Kasumi-1 (cell line): Measurements from ENCODE around the gene INTS3.
"Not testable (repeated sequence)": the region's sequence is repeated elsewhere in the genome, so short reads cannot be mapped to it uniquely, and the experiment has no call there.

Source experiments
- DNase-seq, 2 experiments: peaks; one replicate each; lab custom pipeline; 2025; lab: John Stamatoyannopoulos, UW

Gene INTS3

GRCh38 chr1:153705484-153705883, 22.4 kb upstream of the INTS3 start:
- DNase-seq: no peak

GRCh38 chr1:153711026-153711425, 16.8 kb upstream of the INTS3 start:
- DNase-seq: no peak

GRCh38 chr1:153716211-153716610, 11.6 kb upstream of the INTS3 start:
- DNase-seq: not testable (repeated sequence)

GRCh38 chr1:153717330-153717729, 10.5 kb upstream of the INTS3 start:
- DNase-seq: no peak

GRCh38 chr1:153723687-153724086, 4.2 kb upstream of the INTS3 start:
- DNase-seq: no peak

GRCh38 chr1:153724634-153725033, 3.2 kb upstream of the INTS3 start:
- not testable (repeated sequence) for DNase-seq

GRCh38 chr1:153728305-153729066, 636 bp downstream of the INTS3 start:
- peak; percentile 29 to 50 for DNase-seq

- no peak for DNase-seq
These were observed 2.7 kb downstream of the INTS3 start for GRCh38 chr1:153730468-153730988.

- DNase-seq: no peak
These were observed 6.1 kb downstream of the INTS3 start for GRCh38 chr1:153733970-153734369.

GRCh38 chr1:153734396-153735089, 6.7 kb downstream of the INTS3 start:
- DNase-seq: no peak

- no peak for DNase-seq
These were observed 7.2 kb downstream of the INTS3 start for GRCh38 chr1:153735090-153735420.

GRCh38 chr1:153741986-153742385, 14.1 kb downstream of the INTS3 start:
- DNase-seq: no peak

GRCh38 chr1:153742411-153743142, 14.7 kb downstream of the INTS3 start:
- DNase-seq: peak; percentile 35 to 42

GRCh38 chr1:153745417-153745816, 17.6 kb downstream of the INTS3 start:
- no peak for DNase-seq

- no peak for DNase-seq
These were observed 18.3 kb downstream of the INTS3 start for GRCh38 chr1:153746174-153746573.

GRCh38 chr1:153748903-153749302, 21.1 kb downstream of the INTS3 start:
- DNase-seq: no peak

GRCh38 chr1:153749408-153750005, 21.7 kb downstream of the INTS3 start:
- peak; percentile 88 to 92 for DNase-seq

GRCh38 chr1:153750026-153750995, 22.5 kb downstream of the INTS3 start:
- no peak for DNase-seq

GRCh38 chr1:153752072-153752471, 24.2 kb downstream of the INTS3 start:
- DNase-seq: no peak

- no peak for DNase-seq
These were observed 24.8 kb downstream of the INTS3 start for GRCh38 chr1:153752571-153753195.

GRCh38 chr1:153754266-153754665, 26.4 kb downstream of the INTS3 start:
- no peak for DNase-seq
